GM13977 (cell line): Measurements from ENCODE around the gene AK2.
"Not testable (repeated sequence)": the region's sequence is repeated elsewhere in the genome, so short reads cannot be mapped to it uniquely, and the experiment has no call there.

ENCODE experiments used
- DNase-seq: peaks from one replicate; pipeline ENCODE4 v3.0.0; 2012; ENCODE audit warnings: low spot score
- CTCF ChIP-seq: IDR thresholded peaks from 2 replicates; pipeline ENCODE4 v1.5.1; 2012; ENCODE audit warnings: mild to moderate bottlenecking, control low read depth; ENCODE audit not compliant: insufficient read depth; ENCODE audit errors: extremely low read depth, missing control alignments
- in situ Hi-C: fragments of 300-500 bp; cut with MboI; formaldehyde crosslinking; loops from one replicate; pipeline ENCODE4 v1.12.0; 2022; ENCODE audit warnings: low sequenced_read_pairs, low pct_unique_long_range_greater_than_20kb, mixed read lengths, inconsistent platforms; ENCODE audit not compliant: unreplicated experiment

The AK2 gene

GRCh38 chr1:33065301-33065700 is 28.6 kb upstream of the AK2 start:
- in situ Hi-C loops, result no loop called here
- DNase-seq, result no peak
- TF ChIP-seq CTCF, result no peak

GRCh38 chr1:33064284-33064683 is 27.6 kb upstream of the AK2 start:
- DNase-seq, in situ Hi-C loops: not testable (repeated sequence)

- in situ Hi-C loops, result no loop called here
- TF ChIP-seq CTCF, result no peak
- DNase-seq, result no peak
These were observed 25.2 kb upstream of the AK2 start for GRCh38 chr1:33061834-33062233.

GRCh38 chr1:33060579-33061083 is 23.9 kb upstream of the AK2 start:
- TF ChIP-seq CTCF, result no peak
- no peak for DNase-seq
- in situ Hi-C loops, result no loop called here

- in situ Hi-C loops, result no loop called here
- DNase-seq, result no peak
- TF ChIP-seq CTCF, result no peak
These were observed 20.4 kb upstream of the AK2 start for GRCh38 chr1:33057095-33057494.

GRCh38 chr1:33056426-33056825 is 19.7 kb upstream of the AK2 start:
- no peak for DNase-seq
- no peak for TF ChIP-seq CTCF
- in situ Hi-C loops, result no loop called here

GRCh38 chr1:33055210-33056008 is 18.7 kb upstream of the AK2 start:
- in situ Hi-C loops, result no loop called here
- TF ChIP-seq CTCF, result peak; percentile 73
- peak; percentile 66 for DNase-seq
